GM19372 (cell line): ENCODE data around the gene OR10AD1.
"Not testable (repeated sequence)": the region's sequence is repeated elsewhere in the genome, so short reads cannot be mapped to it uniquely, and the experiment has no call there.

ENCODE experiments used
- ATAC-seq: cut with Tn5 transposase; IDR thresholded peaks from one replicate; pipeline ENCODE4 v1.9.1; 2021; ENCODE audit warnings: mild to moderate bottlenecking, low read depth, moderate library complexity; ENCODE audit not compliant: unreplicated experiment

OR10AD1 gene

DNA sequence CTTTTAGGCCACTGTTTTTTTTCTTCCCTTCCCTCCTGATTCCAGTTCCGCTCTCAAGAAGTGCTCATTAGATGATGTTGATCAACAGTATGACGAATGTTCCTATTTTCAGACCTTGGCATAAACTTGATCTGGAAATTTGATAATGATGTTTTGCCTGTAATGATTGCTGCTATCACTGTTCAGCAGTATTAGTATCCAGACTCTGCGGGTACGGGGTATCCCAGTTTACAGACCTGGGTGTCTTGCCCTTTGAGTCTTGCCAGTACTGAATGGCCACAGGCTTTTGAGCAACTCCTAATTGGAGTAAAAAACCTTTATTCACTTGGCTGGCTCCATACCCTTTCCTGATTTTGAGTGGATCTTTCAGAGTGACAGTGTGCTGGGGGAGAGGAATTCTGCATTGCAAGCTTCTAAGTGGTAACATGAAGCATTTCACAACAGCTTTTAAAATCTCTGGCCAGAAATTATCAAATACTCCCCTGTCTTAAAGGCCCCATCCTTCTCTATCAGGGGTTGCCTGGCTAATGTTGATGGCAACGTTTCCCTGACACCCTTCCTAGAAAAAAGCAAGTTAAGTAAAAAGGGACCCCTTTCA, 39.8 kb downstream of the OR10AD1 start:
- no peak for ATAC-seq

DNA sequence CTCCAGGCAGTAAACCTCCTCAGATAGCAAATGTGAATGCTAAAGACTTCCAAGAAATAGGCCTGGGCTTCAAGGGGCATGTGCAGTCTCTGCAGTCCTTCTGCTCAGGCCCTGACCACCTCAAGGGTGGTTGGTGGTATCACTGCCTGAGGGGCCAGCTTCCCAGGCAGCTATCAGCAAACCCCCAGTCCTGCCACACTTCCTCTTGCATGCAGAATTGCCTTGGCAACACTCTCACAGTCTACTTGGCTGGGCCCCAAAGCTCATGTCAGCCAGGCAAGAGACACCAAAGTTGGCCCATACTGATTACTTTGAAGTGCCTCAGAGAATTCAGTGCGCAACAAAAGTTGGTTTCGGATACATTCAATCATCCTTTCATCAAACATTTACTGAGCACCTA, 42.3 kb downstream of the OR10AD1 start:
- ATAC-seq = no peak

DNA sequence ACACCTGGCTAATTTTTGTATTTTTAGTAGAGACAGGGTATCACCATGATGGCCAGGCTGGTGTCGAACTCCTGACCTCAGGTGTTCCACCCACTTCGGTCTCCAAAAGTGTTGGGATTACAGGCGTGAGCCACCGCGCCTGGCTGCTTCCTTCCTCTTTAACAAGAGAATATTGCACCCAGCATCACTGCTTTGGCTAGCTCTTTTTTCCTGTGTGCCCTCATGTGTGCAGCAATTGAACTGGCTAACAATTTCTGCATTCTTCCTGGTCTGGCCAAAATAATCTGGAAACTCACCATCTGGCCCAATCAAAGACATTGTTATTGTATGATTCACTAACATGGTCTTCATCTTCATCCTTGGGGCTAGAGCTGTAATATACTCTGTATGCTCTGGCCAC, 43.0 kb downstream of the OR10AD1 start:
- no peak for ATAC-seq

DNA sequence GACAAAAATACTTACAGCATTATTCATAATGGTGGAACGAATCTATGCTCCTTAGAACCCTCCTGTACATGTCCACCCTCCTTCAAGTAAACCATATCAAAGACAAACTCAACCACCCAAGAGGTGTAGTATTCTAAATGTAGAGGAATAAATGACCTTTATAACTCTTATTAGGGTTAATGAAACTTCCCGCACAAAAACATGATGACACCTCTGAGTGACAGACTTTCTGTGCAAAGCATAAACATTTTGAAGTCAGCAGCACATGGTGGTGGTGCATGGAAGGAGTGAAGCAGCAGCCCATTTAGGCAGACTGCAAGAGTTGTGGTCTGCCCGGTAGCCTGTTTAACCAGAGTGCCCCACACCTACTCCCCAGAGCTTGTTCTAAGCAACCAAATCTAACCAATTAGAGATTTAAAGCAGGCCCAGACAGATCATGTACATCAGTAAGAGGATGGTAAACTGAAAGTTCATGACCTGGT, 45.2 kb downstream of the OR10AD1 start:
- no peak for ATAC-seq

DNA sequence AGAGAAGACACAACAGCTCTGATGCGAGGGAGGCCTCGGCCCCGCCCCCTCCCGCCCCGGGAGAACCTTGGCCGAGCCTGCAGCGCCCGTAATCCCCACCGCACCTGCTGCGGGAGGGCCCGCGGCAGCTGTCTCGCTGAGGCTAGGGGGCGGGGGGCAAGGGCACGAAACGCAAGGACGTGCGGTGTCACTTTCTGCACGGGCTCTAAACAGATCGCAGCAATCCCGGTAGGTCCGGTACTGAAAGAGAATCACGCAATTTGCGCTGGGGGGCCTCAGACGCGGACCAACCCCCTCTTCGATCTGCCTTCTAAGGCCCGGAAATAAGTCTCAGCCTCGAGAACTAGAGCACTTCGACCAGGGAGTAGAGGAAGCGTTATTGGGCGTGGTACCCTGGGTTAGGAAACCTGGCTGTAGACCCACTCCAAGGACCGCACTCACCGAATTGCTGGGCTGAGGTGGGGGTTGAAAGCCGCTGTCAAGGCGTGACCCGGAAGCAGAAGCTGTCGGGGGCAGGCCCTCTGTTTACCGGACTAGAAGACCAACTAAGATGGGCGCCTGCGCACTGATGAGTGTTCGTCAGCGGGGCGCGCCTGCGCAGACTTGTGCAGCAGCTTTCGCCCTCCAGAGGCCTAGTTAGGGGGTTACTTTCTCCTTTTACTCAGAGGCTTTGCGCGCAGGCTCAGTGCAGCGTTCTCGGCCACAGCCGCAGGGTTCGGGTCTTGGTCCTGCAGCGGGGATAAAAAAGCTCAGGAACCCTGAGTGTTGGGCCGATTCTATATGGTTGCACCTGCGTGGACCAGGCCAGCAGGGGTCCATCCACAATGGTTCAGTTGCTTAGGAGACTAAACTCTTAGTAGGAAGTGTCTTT, 45.8 kb downstream of the OR10AD1 start, which contains the start of gene ASB8:
Gene ASB8, minus strand, starts transcription at position 498 of the 871 bp plus-strand sequence. CDS start 4,019 bp downstream, outside the sequence.
- ATAC-seq = peak; percentile 91

DNA sequence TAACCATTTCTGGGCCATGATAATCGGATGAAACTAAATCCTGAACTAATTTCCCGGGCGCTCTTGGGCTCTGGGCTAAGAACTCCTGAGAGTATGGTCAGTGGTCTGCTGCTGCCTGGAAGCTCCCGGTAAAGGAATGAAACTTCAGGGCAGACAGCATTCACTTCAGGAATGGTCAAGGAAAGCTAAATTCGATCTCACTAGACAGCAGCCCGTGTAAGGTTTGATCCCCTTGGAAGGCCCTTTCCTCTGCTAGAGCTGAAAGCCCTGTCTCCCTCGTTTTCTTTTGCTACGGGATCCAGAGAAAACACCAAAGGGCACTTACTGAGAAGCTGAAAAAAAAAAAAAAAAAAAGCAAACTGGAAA, 46.5 kb downstream of the OR10AD1 start:
- no peak for ATAC-seq

DNA sequence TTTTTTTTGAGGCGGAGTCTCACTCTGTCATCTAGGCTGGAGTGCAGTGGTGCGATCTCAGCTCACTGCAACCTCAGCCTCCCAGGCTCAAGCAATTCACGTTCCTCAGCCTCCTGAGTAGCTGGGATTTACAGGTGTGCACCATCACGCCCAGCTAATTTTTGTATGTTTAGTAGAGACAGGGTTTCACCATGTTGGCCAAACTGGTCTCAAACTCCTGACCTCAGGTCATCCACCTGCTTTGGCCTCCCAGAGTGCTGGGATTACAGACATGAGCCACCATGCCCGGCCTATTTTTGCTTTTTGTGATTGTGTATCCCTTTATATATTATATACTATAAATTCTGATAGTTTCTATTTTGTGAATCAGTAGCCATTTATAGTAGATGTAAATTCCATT, 47.3 kb downstream of the OR10AD1 start:
- not testable (repeated sequence) for ATAC-seq
